Right atrium auricular region (tissue), 2 donors: ENCODE results near the gene PEA15. TPM values are rescaled to one million over a fixed set of nuclear protein-coding genes. Genes with fewer than 3 reads are reported as not detected.

Experiments
- DNase-seq: peaks from one replicate; pipeline ENCODE4 v3.0.0-alpha.2; 2019; ENCODE audit warnings: low spot score
- H3K27ac ChIP-seq, 2 donors: fragments of 200-600 bp; sonication (generic); 1 replicate in 1 of 2; 2 replicates in 1 of 2; pipeline ENCODE4 v1.5.1; 2016 to 2019
- H3K27me3 ChIP-seq, 2 donors: fragments of 200-600 bp; sonication (generic); one replicate each; pipeline versions ENCODE4 v1.5.1 to v1.6.0; 2017 to 2019
- H3K36me3 ChIP-seq: fragments of 200-600 bp; sonication (generic); one replicate; pipeline ENCODE4 v1.5.1; 2016
- H3K4me1 ChIP-seq, 2 donors: fragments of 200-600 bp; sonication (generic); one replicate each; pipeline versions ENCODE4 v1.5.1 to v1.6.0; 2017 to 2019
- H3K4me3 ChIP-seq, 2 donors: fragments of 200-600 bp; sonication (generic); 1 replicate in 1 of 2; 2 replicates in 1 of 2; pipeline ENCODE4 v1.5.1; 2017 to 2019; ENCODE audit warnings: mild to moderate bottlenecking in 1 of 2, moderate library complexity in 1 of 2
- H3K9me3 ChIP-seq, 2 donors: fragments of 200-600 bp; sonication (generic); one replicate each; pipeline ENCODE4 v1.5.1; 2019
- total RNA-seq, 2 donors: library from RNA; depleted of rRNA; stranded (reverse); fragments of >200 nt; gene quantifications; one replicate each; pipeline ENCODE4 v1.1.0, GENCODE V29; 2016
- TF ChIP-seq, protein P1 (sequence below), 2 donors: fragments of 200-600 bp; sonication (generic); IDR thresholded peaks; one replicate each; pipeline ENCODE4 v1.5.1; 2019; ENCODE audit warnings: antibody characterized with exemption in 2 of 2

PEA15 gene
- total RNA-seq, 2 donors from 2014 or later, result 69.2 to 144 TPM

DNA sequence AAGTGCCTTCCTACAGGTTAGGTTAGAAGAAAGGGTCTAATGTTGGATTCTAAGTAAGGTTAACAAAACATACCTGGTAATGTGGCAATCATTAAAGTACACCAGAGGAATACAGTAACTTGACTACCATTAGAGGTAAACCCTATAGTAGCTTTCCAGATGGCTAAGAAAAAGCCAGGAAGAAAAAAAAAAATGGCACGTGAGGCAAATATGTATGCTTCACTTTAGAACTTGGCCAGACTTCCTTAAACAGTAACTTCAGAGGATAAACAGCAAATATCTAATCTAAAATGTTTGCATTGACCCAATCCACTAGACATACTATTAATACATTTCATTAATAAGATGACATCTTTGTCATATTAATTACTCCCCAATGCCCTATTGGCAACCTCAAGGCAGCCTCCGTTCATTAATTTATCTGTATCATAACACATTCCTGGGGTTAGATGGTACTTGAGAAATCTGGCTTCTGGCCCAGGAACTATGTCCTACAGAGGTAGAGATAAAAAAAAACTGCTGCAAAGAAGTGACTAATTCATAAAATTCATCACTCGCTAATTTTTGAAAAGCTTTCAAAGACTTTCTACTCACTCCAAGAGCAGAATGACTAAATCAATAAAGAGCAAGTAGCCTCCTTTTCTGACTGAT lies 51.3 kb downstream of the PEA15 start:
- TF ChIP-seq, protein P1, sequence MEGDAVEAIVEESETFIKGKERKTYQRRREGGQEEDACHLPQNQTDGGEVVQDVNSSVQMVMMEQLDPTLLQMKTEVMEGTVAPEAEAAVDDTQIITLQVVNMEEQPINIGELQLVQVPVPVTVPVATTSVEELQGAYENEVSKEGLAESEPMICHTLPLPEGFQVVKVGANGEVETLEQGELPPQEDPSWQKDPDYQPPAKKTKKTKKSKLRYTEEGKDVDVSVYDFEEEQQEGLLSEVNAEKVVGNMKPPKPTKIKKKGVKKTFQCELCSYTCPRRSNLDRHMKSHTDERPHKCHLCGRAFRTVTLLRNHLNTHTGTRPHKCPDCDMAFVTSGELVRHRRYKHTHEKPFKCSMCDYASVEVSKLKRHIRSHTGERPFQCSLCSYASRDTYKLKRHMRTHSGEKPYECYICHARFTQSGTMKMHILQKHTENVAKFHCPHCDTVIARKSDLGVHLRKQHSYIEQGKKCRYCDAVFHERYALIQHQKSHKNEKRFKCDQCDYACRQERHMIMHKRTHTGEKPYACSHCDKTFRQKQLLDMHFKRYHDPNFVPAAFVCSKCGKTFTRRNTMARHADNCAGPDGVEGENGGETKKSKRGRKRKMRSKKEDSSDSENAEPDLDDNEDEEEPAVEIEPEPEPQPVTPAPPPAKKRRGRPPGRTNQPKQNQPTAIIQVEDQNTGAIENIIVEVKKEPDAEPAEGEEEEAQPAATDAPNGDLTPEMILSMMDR (IDR thresholded peaks at IDR 0.05), result no peak
- H3K27me3 ChIP-seq, result no peaks in the 10 kb centered on the region

DNA sequence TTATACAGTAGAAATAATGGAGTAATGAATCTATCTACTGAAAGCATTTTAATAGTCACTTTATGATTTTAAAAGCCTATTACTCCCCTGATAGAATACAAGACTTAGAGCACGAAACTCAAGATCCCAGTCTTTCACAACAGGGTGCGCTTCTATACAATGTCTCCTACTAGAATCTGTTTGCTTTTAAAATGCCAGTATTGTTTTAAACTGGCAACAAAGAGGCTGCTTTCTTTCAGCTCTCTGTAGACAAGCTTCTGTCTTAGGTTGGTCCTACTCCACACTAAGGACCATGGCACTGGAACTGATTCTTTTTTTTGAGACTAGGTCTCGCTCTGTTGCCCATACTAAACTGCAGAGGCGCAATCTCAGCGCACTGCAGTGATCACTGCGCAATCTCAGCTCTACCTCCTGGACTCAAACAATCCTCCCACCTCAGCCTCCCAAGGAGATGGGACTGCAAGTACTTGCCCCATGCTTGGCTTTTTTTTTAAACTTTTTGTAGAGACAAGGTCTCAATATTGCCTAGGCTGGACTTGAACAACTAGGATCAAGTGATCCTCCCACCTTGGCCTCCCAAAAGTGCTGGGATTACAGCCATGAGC lies 52.3 kb downstream of the PEA15 start:
- no peaks in the 10 kb centered on the region for H3K36me3 ChIP-seq
- H3K27ac ChIP-seq, result peak overlapping the region in 1 of 2 donors; percentile 96
- H3K27me3 ChIP-seq, result no peaks in the 10 kb centered on the region
- no peak for DNase-seq
- no peak overlapping the region for H3K4me3 ChIP-seq
- H3K4me1 ChIP-seq, result peaks cover 0 to 45% of the 10 kb centered on the region in 2 donors
- H3K9me3 ChIP-seq, result no peaks in the 10 kb centered on the region
- TF ChIP-seq, protein P1 (IDR thresholded peaks at IDR 0.05), result no peak

More for the DNA sequence above, 51.3 kb downstream of the PEA15 start:
- Histone ChIP-seq H3K4me3 (no peak overlapping the region), H3K4me1 (peaks cover 0 to 49% of the 10 kb centered on the region in 2 donors), H3K36me3 (no peaks in the 10 kb centered on the region), H3K9me3 (no peaks in the 10 kb centered on the region), H3K27ac (peak overlapping the region in 1 of 2 donors; percentile 96)
- DNase-seq, result no peak

DNA sequence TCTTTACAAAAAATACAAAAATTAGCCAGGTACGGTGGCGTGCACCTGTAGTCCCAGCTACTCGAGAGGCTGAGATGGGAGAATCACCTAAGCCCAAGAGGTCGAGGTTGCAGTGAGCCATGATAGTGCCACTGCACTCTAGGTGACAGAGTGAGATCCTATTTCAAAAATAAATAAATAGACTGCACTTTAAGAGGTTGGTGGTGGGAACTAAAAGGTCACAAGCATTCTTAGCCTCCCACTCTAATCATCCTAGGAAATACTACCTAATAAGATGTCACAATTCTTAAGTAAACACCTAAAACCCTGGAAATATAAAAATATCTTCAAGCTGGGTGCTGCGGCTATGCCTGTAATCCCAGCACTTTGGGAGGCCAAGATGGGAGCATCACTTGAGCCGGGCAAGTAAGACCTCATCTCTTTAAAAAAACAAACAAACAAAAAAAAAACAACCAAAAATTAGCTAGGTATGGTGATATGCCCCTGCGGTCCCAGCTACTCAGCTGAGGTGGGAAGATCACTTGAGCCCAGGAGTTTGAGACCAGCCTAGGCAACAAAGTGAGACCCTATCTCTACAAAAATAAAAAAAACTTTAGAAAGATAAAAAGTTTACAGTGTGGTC lies 53.1 kb downstream of the PEA15 start:
- TF ChIP-seq, protein P1 (IDR thresholded peaks at IDR 0.05), result no peak
- H3K9me3 ChIP-seq, result no peaks in the 10 kb centered on the region
- H3K27me3 ChIP-seq, result no peaks in the 10 kb centered on the region
- DNase-seq, result no peak
- H3K27ac ChIP-seq, result peak overlapping the region in 1 of 2 donors; percentile 96
- H3K36me3 ChIP-seq, result no peaks in the 10 kb centered on the region
- H3K4me3 ChIP-seq, result no peak overlapping the region
- H3K4me1 ChIP-seq, result peaks cover 0 to 50% of the 10 kb centered on the region in 2 donors

DNA sequence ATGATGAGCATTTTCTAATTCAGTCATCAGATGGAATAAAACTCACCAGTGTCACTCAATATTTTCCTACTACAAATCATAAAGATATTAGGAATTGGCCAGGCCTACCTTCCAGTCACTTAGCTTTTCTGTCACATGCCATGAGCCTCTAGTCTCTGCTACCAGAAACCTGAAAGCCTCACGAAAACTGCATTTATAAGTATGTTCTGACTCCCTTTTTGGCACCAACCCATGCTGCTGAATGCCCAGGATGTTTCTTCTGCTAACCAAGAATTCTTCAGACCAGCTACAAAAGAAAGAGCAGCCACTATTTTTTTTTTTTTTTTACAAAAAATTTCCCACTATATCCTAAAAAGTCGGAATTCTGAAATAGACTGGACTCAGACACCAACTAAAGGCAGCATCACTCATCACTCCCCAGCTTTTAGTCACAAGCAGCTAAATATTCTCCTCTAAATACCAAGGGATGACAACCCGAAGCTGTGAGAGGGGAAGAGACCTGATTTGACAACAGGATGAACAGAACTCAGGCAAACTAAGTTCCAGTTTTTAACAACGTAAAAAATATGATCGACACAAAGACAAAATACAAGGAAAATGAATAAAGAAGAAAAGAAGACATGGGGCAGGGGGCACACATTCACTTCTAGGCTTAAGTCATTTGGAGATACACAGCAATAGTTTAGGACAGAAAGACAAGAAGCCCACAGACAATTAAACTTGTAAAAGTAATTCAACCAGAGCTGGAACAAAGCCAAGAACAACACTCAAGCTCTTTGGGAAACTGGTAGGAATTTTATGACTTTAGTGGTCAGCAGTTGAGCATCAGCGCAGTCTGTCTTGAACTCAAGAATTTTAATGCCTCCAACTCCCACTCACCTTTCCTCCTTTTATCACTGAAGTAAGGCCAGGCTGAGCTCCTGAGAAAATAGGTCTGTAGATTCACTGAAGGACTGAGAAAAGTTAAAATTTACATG lies 55.5 kb downstream of the PEA15 start:
- H3K4me3 ChIP-seq, result peak overlapping the region; percentile 69 to 83
- TF ChIP-seq, protein P1 (IDR thresholded peaks at IDR 0.05), result no peak
- H3K36me3 ChIP-seq, result no peaks in the 10 kb centered on the region
- H3K9me3 ChIP-seq, result no peaks in the 10 kb centered on the region
- peak overlapping the region; percentile 96 to 99 for H3K27ac ChIP-seq
- DNase-seq, result no peak
- peaks cover 0 to 50% of the 10 kb centered on the region in 2 donors for H3K4me1 ChIP-seq
- H3K27me3 ChIP-seq, result no peaks in the 10 kb centered on the region

DNA sequence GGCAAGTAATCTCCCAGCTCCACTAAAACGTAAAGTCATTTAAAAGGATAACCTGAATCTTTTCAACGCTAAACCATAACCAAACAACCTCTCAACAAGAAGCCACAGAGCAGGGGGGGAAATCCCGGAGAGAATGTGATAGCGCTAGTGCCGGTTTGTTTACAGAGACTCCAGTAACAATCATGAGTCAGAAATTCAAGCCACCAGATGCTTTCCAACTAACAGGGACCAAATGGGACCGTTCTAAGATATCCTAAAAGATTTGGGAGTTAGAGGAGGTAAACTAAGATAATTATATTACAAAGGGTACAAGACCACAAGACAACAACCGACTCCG lies 56.3 kb downstream of the PEA15 start:
- Histone ChIP-seq H3K4me3 (peak overlapping the region; percentile 69 to 83), H3K9me3 (no peaks in the 10 kb centered on the region), H3K36me3 (no peaks in the 10 kb centered on the region), H3K27me3 (no peaks in the 10 kb centered on the region), H3K4me1 (peaks cover 0 to 48% of the 10 kb centered on the region in 2 donors), H3K27ac (peak overlapping the region; percentile 96 to 99)
- peak; percentile 67 for DNase-seq
- TF ChIP-seq, protein P1 (IDR thresholded peaks at IDR 0.05), result no peak
